AG08395 (cell line): ENCODE results near the gene RHBDL2.
"Not testable (repeated sequence)": the region's sequence is repeated elsewhere in the genome, so short reads cannot be mapped to it uniquely, and the experiment has no call there.

Experiments
- DNase-seq: peaks from one replicate; pipeline ENCODE4 v3.0.0; 2012; ENCODE audit warnings: mixed read lengths, low spot score

Gene RHBDL2

DNA sequence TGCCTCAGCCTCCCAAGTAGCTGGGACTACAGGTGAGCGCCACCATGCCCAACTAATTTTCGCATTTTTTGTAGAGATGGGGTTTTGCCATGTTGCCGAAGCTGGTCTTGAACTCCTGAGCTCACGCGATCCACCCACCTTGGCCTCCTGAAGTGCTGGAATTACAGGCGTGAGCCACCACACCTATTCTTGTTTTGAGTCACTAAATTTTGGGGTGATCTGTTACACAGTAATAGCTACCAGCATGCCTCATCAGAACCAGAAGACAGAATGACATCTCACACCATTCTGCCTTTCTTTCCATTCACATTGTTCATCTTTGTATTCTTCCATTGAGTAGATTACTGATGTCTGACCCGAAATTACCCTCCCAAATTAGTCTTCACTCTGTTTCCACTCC lies 9.1 kb downstream of the RHBDL2 start:
- DNase-seq: no peak

DNA sequence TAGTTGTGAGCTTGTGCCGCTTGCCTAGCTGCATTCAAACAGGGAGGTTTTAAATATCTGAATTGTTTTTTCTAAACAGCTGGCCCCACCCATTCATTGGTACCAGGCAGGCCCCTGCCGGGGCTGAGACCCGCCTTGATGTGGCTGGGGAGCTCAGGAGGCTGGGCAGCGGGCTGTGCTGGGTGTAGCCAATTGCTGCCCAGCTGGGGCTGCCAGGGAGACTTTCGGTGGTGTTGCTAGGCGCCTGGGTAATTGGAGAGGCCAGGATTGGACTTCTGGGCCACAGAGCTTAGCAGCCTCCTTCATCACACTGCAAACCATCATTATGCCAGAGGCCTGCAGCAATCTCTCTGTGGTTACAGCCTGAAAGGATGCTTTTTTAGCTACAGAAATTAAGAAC lies 12.2 kb downstream of the RHBDL2 start:
- no peak for DNase-seq

DNA sequence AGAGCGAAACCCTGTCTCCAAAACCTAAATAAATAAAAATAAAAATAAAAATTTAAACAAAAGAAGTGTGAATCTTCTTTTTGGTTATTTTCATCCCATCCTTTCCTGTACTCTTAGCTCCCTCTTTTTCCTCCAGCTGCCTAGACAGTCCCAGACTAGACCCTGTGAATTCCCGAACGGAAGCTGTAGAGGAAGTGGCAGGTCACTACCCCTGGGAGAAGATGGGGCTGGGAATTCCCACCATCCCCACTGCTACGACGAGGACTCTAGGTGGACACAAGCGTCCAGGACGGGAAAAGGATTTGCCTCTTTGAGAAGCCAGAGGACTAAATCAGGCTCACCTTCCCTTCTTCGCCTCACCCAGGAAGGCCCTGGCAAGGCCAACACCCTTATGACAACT lies 12.6 kb downstream of the RHBDL2 start:
- DNase-seq: no peak

DNA sequence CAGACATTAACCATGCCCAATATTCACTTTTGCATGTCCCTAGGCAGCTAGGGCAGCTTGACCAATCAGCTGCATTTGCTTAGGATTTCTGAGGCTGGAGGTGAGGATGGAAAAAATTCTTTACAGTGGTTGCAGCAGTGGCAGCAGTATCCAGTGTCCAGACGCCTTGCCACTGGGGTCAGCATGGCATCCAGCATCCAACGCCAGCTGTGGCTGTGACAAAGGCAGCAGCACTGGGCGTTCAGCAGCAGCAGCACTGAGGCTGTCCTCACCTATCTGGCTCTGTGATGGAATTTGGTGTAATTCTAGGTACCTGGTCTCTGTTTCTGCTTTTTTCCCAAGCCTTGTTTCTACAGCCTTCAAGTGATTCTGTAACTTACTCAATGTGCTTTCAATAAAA lies 15.5 kb downstream of the RHBDL2 start:
- DNase-seq: no peak

DNA sequence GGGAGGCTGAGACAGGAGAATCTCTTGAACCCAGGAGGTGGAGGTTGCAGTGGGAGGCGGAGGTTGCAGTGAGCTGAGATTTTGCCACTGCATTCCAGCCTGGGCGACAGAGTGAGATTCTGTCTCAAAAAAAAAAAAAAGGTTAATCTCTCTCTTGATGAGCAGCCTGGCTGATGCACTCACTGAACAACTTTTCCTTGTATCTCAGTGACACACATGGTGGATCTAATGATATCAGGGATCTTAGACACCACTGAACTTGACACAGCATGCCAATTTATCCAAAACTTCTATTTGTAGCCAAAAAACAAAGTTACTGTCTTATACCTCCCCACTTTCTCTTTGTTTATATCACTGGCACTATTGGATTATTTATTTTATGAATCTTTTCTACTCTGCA lies 16.2 kb downstream of the RHBDL2 start:
- no peak for DNase-seq

DNA sequence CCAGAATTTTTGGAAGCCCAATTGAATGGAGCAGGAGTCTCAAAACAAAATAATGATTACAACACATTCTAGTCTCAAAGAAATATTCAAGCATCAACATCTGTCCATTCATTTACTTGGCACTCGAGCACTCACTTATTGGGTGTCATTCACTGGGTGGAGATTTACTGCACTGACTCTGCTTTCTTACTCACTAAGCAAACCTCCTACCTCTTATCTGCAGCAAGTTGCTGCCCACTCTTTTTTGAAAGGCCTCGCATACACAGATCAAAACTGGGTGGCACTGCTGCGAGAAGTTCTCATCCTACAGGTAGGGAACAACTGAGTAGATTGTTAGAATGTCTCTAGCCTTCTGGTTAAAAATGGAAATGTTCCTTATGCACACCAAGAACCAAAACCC lies 18.0 kb downstream of the RHBDL2 start:
- DNase-seq: no peak

DNA sequence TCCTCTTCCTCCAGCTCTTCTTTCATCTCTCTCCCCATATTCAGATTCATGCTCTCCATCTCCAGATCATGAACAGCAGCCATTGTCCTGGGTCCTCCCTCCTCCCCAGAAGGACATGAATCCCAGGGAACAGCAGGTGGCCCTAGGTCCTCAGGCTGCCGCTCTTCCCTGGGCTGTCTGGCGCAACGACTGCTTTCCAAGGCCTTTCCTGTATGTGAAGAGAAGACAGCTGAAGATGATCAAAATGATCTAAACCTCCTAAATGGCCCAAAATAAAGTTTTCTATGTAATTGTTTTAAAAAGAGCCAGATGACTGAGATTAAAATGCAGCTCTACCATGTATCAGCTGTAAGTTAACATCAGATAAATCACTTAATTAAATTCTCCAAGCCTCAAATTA lies 22.5 kb downstream of the RHBDL2 start:
- DNase-seq: peak; percentile 19

DNA sequence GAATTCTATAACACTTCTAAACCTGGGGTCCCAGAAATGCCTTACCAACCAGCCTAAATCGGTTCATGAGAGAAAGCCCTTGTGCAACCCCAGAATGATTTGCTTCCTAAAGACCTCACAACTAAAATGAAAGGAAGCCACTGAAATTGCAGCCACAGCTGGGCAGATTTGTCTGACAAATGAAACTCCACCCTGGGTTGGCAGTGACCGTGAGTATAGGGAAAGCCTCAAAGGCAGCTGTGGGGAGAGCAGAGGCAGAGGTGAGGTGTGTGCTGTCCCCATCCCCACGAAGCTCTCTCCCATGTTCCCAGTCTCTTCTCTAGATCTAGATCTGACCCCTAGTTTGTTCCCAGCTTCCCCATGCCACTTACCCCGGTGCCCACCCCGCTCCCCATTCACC lies 23.1 kb downstream of the RHBDL2 start:
- DNase-seq: no peak

DNA sequence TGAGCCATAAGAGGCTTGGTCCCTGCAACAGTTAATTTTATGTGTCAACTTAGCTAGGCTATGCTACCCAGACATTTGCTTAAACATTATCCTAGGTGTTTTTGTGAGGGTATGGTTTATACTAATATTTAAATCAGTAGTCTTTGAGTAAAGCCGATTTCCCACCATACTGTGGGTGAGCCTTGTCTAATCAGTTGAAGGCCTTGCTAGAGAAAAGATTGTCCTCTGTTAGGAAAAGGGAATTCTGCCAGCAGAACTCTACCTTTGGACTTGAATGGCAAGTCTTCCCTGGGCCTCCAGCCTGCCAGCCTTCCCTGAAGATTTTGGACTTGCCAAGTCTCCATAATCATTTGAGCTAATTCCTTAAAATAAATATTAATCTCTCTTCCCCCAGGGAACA lies 23.9 kb downstream of the RHBDL2 start:
- DNase-seq: no peak

DNA sequence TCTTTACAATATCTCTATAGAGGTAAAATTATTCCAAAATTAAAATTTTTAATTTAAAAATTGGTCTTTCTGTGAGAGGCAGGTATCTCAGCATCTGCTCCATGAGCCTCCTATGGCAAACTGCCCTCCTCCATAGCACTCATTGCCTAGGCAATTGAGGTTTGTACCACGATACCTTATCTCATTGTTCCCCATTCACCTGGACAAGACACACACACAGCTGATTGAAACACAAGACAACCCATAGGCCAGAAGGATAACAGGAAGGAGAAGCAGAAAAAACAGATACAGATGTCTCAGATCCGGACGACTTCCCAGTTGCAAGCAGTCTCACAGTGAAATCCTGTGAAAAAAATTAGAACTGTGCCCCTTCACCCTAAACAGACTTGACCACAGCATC lies 24.3 kb downstream of the RHBDL2 start:
- no peak for DNase-seq

DNA sequence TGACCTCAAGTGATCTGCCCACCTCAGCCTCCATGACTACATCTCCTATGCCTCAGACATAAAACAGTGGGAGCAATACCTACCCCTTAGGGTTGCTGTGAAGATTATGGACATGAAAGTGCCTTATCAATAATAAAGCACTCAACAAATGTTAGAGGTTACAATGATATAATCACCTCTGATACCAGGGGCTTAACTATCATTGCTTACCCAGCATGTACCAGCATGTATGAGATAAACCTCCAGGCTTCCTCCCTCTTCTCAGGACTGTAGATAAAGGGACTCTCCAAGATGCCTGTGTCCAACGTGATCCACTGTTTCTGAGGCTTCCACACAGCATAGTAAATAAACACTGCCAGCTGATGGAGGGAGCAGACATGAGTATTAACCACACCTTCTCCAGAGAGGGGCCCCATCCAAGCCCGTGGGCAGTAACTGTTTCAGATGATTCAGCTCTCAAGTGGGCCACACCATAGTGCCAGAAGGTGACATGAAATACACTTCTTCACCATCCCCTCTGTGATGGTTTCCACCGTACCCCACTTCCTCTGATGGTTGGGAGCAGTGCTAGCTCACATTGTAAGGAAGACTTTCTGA lies 26.2 kb downstream of the RHBDL2 start:
- no peak for DNase-seq

DNA sequence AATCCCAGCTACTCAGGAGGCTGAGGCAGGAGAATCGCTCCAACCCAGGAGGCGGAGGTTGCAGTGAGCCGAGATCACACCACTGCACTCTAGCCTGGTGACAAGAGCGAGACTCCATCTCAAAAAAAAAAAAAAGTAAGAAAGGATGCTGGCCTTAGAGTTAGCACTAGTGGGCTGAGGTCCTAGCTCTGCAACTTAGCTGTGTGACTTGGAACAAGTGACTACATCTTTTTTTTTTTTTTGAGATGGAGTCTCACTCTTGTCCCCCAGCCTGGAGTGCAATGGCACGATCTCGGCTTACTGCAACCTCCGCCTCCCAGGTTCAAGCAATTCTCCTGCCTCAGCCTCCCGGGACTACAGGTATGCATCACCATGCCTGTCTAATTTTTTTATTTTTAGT lies 26.7 kb downstream of the RHBDL2 start:
- not testable (repeated sequence) for DNase-seq

DNA sequence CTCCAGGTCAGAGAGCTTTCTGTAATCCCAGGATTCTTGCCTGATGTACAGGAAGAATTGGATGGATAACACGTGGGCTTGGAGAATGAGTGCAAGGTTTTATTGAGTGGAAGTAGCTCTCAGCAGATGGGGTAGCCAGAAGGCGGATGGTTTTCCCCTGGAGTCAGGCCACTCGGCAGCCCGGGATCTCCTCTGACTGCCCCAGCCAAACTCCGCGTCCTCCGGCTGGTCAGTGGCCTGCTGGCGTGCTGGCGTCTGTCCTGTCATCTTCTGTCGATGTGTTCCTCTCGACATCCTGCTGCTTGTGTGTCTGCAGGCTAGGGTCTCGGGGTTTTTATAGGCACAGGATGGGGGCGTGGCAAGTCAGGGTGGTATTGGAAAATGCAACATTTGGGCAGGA lies 32.8 kb downstream of the RHBDL2 start:
- DNase-seq: no peak

DNA sequence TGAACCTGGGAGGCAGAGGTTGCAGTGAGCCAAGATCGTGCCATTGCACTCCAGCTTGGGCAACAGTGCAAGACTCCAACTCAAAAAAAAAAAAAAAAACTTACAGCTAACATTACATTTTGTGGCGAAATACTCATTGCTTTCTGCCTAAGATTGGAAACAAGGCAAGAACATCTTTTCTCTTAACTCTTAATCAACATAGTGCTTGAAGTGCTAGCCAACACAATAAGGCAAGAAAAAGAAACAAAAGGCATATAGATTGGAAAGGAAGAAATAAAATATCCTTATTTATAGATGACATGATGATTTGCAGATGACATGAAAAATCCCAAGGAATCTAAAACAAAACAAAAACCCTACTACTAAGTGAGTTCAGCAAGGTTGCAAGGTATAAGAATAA lies 35.6 kb downstream of the RHBDL2 start:
- no peak for DNase-seq

DNA sequence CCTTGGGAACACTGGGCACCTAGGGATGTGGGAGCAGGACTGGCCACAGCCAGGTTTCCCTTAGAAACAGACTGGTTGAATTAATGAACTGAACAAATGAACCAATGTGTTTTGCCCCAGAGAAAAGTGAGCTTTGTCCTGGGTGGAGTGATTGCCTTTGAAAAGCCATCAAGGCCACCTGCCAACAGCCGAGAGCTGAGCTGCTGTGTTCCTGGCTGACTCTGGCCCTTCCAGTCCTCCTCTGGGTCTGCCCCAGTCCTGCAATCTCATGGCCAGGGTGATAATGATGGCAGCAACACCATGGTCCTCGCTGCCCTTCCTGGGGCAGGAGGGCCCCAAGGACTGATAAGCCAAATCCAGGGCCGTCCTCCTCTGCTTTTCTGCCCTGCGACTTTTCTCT lies 42.1 kb downstream of the RHBDL2 start:
- no peak for DNase-seq

DNA sequence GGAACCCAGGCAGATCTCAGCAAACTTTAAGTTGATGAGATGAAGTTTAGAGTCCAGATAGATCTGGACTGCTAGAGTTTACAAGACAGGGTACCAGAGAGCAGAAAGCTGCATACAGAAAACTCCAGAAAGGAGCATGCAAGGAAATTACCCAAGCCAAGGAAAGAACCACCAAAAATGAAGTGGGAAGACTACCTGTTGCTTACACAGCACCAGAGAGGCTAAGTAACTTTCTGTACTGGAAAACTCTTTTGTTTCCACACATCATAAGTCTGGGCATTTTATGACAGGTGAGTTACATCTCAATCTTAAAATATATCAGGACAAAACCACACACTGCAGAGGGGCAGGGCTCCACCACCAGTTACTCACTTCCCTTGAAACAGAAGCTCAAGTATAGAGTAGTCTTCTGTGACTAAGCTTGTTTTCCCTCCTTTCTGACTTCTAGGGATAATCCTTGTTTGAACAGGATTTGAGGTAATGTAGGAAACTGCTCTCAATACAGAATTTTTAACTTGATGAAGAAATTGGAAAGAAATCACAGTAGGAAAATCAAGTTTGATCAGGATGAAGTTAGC lies 42.9 kb downstream of the RHBDL2 start:
- peak; percentile 32 for DNase-seq

DNA sequence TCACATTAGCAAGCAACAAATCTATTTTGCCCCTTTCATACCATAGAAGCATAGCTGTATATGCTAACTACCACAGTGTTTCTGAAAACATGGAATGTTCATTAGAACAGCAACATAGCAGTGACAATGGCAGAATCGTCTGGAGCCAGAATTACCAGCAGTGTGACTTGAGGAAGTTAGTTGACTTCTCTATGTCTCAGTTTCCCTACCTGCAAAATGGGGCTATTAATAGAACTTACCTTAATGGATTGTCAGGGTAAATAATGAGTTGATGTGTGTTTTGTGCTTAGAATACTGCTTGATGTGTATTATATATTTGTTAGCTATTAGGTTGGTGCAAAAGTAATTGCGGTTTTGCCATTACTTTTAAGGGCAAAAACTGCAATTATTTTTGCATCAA lies 45.5 kb downstream of the RHBDL2 start:
- no peak for DNase-seq

DNA sequence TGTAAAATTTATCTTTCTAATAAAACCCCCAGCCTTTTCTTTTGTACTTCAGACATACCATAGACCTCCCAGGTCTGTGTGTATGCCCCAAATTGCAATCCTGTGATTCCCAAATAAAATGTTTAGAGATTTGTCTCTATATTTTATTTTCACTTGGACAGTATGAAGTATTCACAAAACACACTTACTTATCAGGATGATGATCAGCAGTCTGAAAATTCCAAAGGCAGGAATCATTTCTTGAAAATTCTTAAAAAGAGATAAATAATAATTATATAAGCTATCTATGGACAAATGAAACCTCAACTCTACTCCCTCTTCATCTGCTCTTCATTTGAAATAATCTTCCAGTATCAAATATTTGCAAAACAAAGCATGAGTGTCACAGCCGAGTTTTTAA lies 48.7 kb downstream of the RHBDL2 start:
- DNase-seq: no peak

DNA sequence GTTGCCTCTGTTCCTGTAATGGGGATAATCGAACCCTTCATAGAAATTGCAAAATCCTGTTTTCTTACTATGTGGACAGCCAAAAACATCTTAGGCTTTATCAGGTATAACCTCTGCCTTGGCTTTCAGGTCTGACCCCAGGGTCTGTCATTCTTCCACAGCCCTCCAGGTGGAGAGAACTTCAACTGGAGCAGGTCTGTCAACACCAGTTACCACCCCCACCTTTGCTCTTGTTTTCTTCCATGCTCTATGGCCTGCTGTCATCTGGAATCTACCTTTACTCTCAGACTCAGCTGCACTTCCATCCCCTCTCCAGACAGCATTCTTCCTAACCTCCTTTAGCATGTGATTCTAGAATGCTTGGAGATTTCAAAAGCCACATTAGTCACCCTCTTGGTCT lies 49.9 kb downstream of the RHBDL2 start:
- DNase-seq: peak; percentile 4

DNA sequence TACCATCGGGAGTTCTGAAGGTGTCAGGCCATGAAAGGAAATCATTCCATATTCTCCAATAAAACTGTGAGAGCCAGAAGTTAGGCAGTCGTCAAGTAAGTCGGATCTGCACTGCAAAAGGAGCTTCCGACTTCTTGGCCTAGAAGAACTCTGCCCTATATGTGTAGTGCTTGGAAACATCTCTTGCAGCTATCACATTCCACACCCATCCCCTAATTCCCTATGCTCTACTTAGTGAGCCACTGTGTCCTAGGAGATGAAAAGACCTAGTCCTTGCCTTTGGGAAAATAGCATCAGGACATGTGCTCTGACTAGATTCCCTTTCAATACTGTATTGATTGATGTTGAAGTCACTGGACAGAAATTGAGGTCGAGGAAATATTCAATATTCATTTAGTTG lies 52.0 kb downstream of the RHBDL2 start:
- DNase-seq: no peak

DNA sequence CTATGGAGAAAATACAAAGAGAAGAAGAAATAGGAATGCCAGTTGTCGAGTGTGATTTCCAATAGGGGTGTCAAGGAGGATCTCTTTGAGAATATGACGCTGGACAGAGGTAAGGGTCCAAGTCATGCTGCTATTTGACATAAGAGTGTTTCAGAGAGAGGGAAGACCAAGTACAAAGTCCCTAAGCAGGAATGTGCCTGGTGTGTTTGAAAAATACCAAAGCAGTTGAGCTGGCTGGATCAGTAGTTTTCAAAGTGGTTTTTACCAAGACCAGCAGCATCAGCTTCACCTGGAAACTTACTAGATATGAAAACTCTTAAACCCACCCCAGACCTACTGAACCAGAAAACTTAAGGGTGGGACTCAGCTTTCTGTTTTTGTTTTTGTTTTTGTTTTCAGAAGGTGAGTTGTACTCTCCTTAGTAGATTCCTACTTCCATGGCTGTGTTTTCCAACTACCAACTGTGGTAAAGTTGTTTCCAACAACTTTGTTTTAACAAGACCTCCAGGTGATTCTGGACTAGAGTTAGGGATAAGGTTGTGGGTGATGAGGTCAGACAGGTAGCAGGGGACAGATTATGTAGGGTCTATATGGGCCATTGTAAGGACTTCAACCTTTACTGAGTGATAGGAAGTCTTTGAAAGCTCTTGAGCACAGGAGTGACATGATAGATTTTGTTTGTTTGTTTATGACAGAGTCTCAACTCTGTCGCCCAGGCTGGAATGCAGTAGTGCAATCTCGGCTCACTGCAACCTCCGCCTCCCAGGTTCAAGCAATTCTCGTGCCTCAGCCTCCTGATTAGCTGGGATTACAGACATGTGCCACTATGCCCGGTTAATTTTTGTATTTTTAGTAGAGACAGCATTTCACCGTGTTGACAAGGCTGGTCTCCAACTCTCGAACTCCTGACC lies 53.0 kb downstream of the RHBDL2 start:
- no peak for DNase-seq

DNA sequence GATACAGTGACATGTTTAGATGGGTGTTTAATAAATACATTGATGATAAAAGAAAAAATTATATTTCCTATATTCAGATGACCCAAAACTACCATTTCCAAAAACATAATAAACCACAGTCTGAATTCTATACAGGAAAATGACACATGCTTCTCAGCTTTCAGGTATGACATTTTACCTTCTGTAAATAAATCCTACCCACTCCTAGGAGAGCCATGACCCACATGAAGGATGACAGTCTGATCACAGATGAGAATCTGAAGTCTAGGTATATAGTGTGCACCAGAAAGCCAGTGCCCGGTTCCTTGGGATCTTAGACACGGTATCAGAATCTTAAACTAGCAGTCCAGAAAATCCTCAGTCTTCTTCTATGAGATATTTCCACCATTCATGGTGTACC lies 56.5 kb downstream of the RHBDL2 start:
- DNase-seq: no peak

DNA sequence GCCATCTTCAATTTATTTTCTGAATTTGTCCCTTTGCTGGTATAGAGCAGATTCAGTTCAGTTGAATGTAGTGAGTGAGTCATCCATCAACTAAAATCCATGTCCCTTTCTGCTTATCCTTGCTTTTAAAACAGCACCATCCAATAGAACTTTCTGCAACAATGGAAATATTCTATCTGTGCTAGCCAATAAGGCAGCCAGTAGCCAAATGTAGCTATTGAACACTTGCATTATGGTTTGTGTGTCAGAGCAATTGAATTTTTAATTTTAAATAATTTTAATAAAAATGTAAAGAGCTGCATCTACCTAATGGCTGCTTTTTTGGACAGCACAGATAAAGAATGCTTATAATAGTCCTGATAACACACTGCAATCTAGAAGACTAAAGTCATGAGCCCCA lies 60.1 kb downstream of the RHBDL2 start, which contains the start of gene GJA9:
TSS of gene GJA9 (minus strand) at position 101 of the 400 bp plus-strand sequence. CDS start 5,489 bp downstream, outside the sequence.
- no peak for DNase-seq
